Suprapubic skin (tissue), 4 donors: ENCODE results near the gene MGAT4B.

ENCODE experiments used
- EP300 ChIP-seq: sonication (generic); formaldehyde crosslinking; IDR thresholded peaks from one replicate; pipeline ENCODE4 v1.6.1; 2017; ENCODE audit warnings: antibody characterized with exemption
- POLR2A ChIP-seq, 2 donors: fragments of 450-650 bp; IDR thresholded peaks; one replicate each; pipeline ENCODE4 v1.6.1; 2017; ENCODE audit warnings: antibody characterized with exemption in 2 of 2, mild to moderate bottlenecking in 2 of 2, moderate library complexity in 2 of 2
- POLR2AphosphoS5 ChIP-seq, 3 donors: sonication (generic); formaldehyde crosslinking; IDR thresholded peaks; one replicate each; pipeline ENCODE4 v1.6.1; 2017; ENCODE audit warnings: antibody characterized with exemption in 3 of 3
- TF ChIP-seq, protein P1 (sequence below), 2 donors: fragments of 200-600 bp in 1 of 2; fragments of 450-650 bp in 1 of 2; sonication (generic) in 1 of 2; IDR thresholded peaks; one replicate each; pipeline ENCODE4 v1.5.1; 2016 to 2019; ENCODE audit warnings: antibody characterized with exemption in 2 of 2, mild to moderate bottlenecking in 1 of 2, moderate library complexity in 1 of 2

GRCh38 chr5:179830818-179831468, 24.3 kb upstream of the MGAT4B start:
- TF ChIP-seq, protein P1, sequence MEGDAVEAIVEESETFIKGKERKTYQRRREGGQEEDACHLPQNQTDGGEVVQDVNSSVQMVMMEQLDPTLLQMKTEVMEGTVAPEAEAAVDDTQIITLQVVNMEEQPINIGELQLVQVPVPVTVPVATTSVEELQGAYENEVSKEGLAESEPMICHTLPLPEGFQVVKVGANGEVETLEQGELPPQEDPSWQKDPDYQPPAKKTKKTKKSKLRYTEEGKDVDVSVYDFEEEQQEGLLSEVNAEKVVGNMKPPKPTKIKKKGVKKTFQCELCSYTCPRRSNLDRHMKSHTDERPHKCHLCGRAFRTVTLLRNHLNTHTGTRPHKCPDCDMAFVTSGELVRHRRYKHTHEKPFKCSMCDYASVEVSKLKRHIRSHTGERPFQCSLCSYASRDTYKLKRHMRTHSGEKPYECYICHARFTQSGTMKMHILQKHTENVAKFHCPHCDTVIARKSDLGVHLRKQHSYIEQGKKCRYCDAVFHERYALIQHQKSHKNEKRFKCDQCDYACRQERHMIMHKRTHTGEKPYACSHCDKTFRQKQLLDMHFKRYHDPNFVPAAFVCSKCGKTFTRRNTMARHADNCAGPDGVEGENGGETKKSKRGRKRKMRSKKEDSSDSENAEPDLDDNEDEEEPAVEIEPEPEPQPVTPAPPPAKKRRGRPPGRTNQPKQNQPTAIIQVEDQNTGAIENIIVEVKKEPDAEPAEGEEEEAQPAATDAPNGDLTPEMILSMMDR (IDR thresholded peaks at IDR 0.05) = no peak
- TF ChIP-seq EP300 (no peak), POLR2A (IDR thresholded peaks at IDR 0.05) (no peak), POLR2AphosphoS5 (IDR thresholded peaks at IDR 0.05) (no peak)
